Cerebellar cortex (tissue), 1 donor: ENCODE results near the gene EPC2.

Experiments
- DNase-seq: peaks from one replicate; pipeline ENCODE4 v3.0.0-alpha.2; 2015; ENCODE audit warnings: low spot score

The EPC2 gene

GRCh38 chr2:148810081-148810480 lies 165.5 kb downstream of the EPC2 start:
- DNase-seq = no peak

GRCh38 chr2:148812306-148812705 lies 167.8 kb downstream of the EPC2 start:
- DNase-seq = no peak

- no peak for DNase-seq
Measured at GRCh38 chr2:148813603-148814065, 169.1 kb downstream of the EPC2 start.

- no peak for DNase-seq
Measured at GRCh38 chr2:148814143-148814859, 169.8 kb downstream of the EPC2 start.

GRCh38 chr2:148814860-148815419 lies 170.4 kb downstream of the EPC2 start:
- DNase-seq = no peak

GRCh38 chr2:148816176-148816575 lies 171.6 kb downstream of the EPC2 start:
- DNase-seq = no peak

- DNase-seq = peak; percentile 73
Measured at GRCh38 chr2:148817210-148817708, 172.7 kb downstream of the EPC2 start.

- DNase-seq = no peak
Measured at GRCh38 chr2:148819019-148819585, 174.6 kb downstream of the EPC2 start.

- DNase-seq = no peak
Measured at GRCh38 chr2:148824190-148824589, 179.6 kb downstream of the EPC2 start.

- no peak for DNase-seq
Measured at GRCh38 chr2:148826791-148827190, 182.2 kb downstream of the EPC2 start.

- DNase-seq = no peak
Measured at GRCh38 chr2:148828941-148829340, 184.4 kb downstream of the EPC2 start.

- DNase-seq = no peak
Measured at GRCh38 chr2:148829618-148830017, 185.1 kb downstream of the EPC2 start.

- no peak for DNase-seq
Measured at GRCh38 chr2:148832637-148833036, 188.1 kb downstream of the EPC2 start.
